Measurements from ENCODE around the gene ATG9A. TPM values are rescaled to one million over a fixed set of nuclear protein-coding genes. Genes with fewer than 3 reads are reported as not detected.

The ATG9A gene
- total RNA-seq, 5 donors from 2014 or later (not counting 1 experiment from before 2014, with no cell fraction given): 52.5 to 72.9 (median 57.6) TPM

DNA sequence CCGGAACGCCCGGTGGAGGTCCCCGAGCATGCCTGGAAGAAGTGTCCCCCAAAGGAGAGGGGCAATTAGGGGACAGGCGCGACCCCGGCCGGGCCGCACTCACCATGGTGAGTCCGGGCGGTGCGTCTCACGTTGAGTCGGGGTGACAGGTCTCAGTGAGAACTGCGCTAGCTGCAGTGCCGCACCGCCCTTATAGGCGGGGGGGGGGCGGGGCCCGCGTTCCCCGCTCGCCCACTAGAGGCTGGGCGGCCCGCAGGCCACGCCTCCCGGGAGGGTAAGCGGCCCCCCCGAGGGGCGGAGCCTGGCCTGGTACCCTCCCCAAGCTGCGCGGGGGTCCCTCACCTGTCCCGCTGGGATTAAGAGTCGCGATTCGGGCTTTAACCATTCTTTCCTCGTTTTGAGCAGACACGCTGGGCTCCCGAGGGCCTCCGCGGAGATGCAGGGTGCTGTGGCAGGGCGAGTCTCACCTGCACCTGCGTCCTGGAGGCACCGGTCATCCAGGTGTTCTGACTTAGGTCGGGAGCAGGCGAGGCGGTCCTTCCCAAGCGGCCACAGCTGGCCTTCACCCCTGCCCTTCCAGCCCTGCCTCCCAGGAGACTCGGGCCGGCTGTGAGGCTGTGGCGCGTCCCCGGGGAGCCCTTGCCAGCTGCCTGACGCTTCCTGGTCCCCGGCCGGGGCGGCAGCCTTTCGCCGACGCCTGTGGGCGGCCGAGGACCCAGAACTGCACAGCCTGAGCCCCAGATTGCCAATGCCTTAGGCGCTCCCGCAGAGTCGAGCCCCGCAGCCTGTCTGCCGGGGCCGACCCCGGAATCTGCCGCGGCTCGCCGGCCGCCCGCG, 24.5 kb upstream of the ATG9A start, which contains the start of gene TUBA4A:
TSS of gene TUBA4A (minus strand) at position 166 of the 837 bp plus-strand sequence. CDS start at position 106, 60 bp downstream.
- H3K36me3 ChIP-seq (ENCODE audit: control insufficient read depth in 2 of 2, extremely low read depth in 1 of 2, insufficient read depth in 1 of 2, low read length in 1 of 2): peaks cover 13 to 29% of the 10 kb centered on the region in 2 donors
- Mint-ChIP-seq H3K4me1 (peaks cover 47 to 48% (median 48%) of the 10 kb centered on the region in 3 donors), H3K4me3 (peak within 1 kb of the TSS; percentile 75 to 96 (median 83)), H3K27ac (peak within 1 kb of the TSS; percentile 98 to 99), H3K36me3 (peaks cover 30% of the 10 kb centered on the region), H3K9me3 (no peaks in the 10 kb centered on the region), H3K27me3 (no peaks in the 10 kb centered on the region)
- under 1% methylated on average over 75 of the region's 76 CpGs for WGBS (ENCODE audit: insufficient coverage)
- DNase-seq (peak; percentile 82 to 96 (median 89)), ATAC-seq (replicated peaks in 1 of 4) (peak; percentile 77 to 87 (median 78))
- H3K4me1 ChIP-seq (ENCODE audit: control insufficient read depth in 1 of 2, extremely low read depth in 1 of 2, insufficient read depth in 2 of 2, low read length in 2 of 2): peaks cover 25 to 47% of the 10 kb centered on the region in 2 experiments
- ChIA-PET POLR2A (interaction anchor here (0.6 to 2.7 kb wide), 13 partner anchors 9 to 858 kb away, joined by 3 to 32 read pairs (median 6); partner anchors contain the start of genes GLB1L (in 2 of the 2), STK16 (in 2 of the 2), ANKZF1 (in 1 of the 2) and ATG9A (in 1 of the 2)), CTCF (interaction anchor here (0.6 to 2.7 kb wide), 16 partner anchors 9 to 349 kb away, joined by 3 to 38 read pairs (median 6); partner anchors contain the start of genes ANKZF1 (in 1 of the 2), ATG9A (in 1 of the 2), CNPPD1 (in 1 of the 2) and DNAJB2 (in 1 of the 2))
- peak within 1 kb of the TSS; percentile 95 to 99 for H3K4me3 ChIP-seq (ENCODE audit: control insufficient read depth in 1 of 2, extremely low read depth in 1 of 2, low read length in 1 of 2)
- H3K27me3 ChIP-seq (replicated peaks in 1 of 2; ENCODE audit: control insufficient read depth in 2 of 2, extremely low read depth in 1 of 2, insufficient read depth in 2 of 2, low read length in 1 of 2): no peaks in the 10 kb centered on the region
- H3K9me3 ChIP-seq: no peaks in the 10 kb centered on the region
- H3K27ac ChIP-seq (ENCODE audit: low read length): peak within 1 kb of the TSS; percentile 94

DNA sequence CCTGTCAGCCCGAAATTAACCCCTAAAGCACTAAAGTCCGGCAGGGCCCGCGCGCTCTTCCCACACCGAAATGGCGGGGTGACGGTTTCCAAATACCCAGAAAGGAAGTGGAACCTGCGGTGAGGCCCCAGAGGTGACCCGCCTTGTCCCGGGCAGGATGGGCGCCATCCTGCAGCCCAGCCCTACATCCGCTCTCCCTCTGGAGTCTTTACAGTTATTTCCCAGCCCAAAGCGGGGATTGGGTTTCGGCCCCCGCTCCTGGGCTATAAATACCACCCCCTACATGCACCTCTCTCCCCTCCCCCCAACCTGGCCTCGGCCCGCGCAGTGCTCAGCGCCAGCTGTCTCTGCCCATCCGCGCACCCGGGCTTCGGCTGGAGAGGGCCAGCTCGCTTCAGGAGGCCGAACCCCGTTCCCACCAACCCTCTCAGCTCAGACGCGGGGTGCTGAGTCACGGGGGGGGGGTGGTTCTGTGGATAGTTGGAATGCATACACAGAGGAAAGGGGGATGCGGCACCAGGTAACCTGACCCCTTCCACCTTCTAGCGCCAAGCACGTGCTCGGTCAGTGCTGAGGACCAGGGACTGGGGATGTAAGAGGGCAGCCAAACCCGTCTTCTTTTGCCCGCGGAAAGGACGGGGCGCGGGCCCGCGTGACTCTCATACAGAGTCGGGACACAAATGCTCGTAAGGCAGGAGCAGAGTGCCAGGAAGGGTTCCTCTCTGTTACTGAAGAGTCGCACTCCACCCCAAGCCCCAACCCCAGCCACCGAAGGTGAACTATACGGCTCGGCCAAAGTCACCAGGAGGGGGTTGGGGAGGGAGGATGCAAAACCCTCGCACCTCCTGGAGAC, 23.7 kb upstream of the ATG9A start, which contains the start of gene TUBA4B:
TSS of gene TUBA4B (plus strand) at position 344 of the 853 bp plus-strand sequence. CDS start at position 509, 165 bp downstream.
- Histone ChIP-seq H3K27ac (ENCODE audit: low read length) (peak within 1 kb of the TSS; percentile 94), H3K9me3 (no peaks in the 10 kb centered on the region), H3K27me3 (replicated peaks in 1 of 2; ENCODE audit: control insufficient read depth in 2 of 2, extremely low read depth in 1 of 2, insufficient read depth in 2 of 2, low read length in 1 of 2) (no peaks in the 10 kb centered on the region), H3K4me3 (ENCODE audit: control insufficient read depth in 1 of 2, extremely low read depth in 1 of 2, low read length in 1 of 2) (peak within 1 kb of the TSS; percentile 95 to 99), H3K4me1 (ENCODE audit: control insufficient read depth in 1 of 2, extremely low read depth in 1 of 2, insufficient read depth in 2 of 2, low read length in 2 of 2) (peaks cover 33 to 55% of the 10 kb centered on the region in 2 experiments), H3K36me3 (ENCODE audit: control insufficient read depth in 2 of 2, extremely low read depth in 1 of 2, insufficient read depth in 1 of 2, low read length in 1 of 2) (peaks cover 15 to 38% of the 10 kb centered on the region in 2 donors)
- Mint-ChIP-seq H3K4me3 (peak within 1 kb of the TSS; percentile 75 to 96 (median 83)), H3K9me3 (no peaks in the 10 kb centered on the region), H3K27ac (peak within 1 kb of the TSS; percentile 98 to 99), H3K36me3 (peaks cover 37% of the 10 kb centered on the region), H3K27me3 (no peaks in the 10 kb centered on the region), H3K4me1 (peaks cover 56 to 57% (median 57%) of the 10 kb centered on the region in 3 donors)
- ATAC-seq (replicated peaks in 1 of 4): peak; percentile 28 to 38 (median 32)
- peak in 16 of 35 experiments; percentile 5 to 58 (median 27) for DNase-seq
- 0% methylated on average over 21 of the region's 49 CpGs for WGBS (ENCODE audit: insufficient coverage)
- ChIA-PET CTCF (interaction anchor here (0.6 to 2.5 kb wide), 9 partner anchors 24 to 350 kb away, joined by 3 to 38 read pairs (median 6); partner anchors contain the start of genes ANKZF1 (in 1 of the 2), ATG9A (in 1 of the 2), CNPPD1 (in 1 of the 2) and DNAJB2 (in 1 of the 2)), POLR2A (interaction anchor here (0.6 to 2.7 kb wide), 8 partner anchors 8 to 77 kb away, joined by 3 to 32 read pairs (median 4); partner anchors contain the start of genes GLB1L (in 2 of the 2), STK16 (in 2 of the 2), ABCB6 (in 1 of the 2) and ANKZF1 (in 1 of the 2))

DNA sequence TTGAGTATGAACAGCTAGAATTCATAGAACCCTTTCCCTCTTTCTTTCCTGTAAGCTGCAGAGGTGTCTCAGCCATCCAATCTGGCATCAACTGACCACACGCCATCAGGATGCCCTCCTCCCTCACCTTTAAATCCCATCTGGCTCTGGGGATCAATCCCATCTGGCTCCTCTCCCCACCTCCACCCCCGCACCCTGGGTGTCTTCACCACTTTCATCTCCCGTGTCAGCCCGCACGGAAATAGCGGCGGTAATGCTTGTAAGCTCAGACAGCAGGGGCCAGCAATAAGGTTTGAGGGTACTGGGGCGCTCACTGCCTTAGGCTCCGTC, 23.1 kb upstream of the ATG9A start:
- POLR2A ChIA-PET: interaction anchor here (0.6 to 2.7 kb wide), 7 partner anchors 7 to 75 kb away, joined by 3 to 32 read pairs (median 4); partner anchors contain the start of genes GLB1L (in 2 of the 2), STK16 (in 2 of the 2), ABCB6 (in 1 of the 2) and ANKZF1 (in 1 of the 2)
- Mint-ChIP-seq H3K36me3 (peaks cover 39% of the 10 kb centered on the region), H3K27ac (peak overlapping the region; percentile 98 to 99), H3K4me1 (peaks cover 62 to 63% (median 63%) of the 10 kb centered on the region in 3 donors), H3K27me3 (no peaks in the 10 kb centered on the region), H3K9me3 (no peaks in the 10 kb centered on the region), H3K4me3 (peak overlapping the region; percentile 75 to 96 (median 83))
- no peaks in the 10 kb centered on the region for H3K9me3 ChIP-seq
- ATAC-seq (replicated peaks in 1 of 4): peak in 2 of 4 experiments; percentile 3 to 4
- H3K27ac ChIP-seq (ENCODE audit: low read length): peak overlapping the region; percentile 94
- CTCF ChIA-PET: interaction anchor here (0.6 to 1.2 kb wide), 5 partner anchors 26 to 50 kb away, joined by 3 to 6 read pairs (median 4); no protein-coding TSS in a partner anchor
- H3K4me3 ChIP-seq (ENCODE audit: control insufficient read depth in 1 of 2, extremely low read depth in 1 of 2, low read length in 1 of 2): peak overlapping the region; percentile 95 to 99
- peak in 12 of 35 experiments; percentile 22 to 57 (median 28) for DNase-seq
- no peaks in the 10 kb centered on the region for H3K27me3 ChIP-seq (replicated peaks in 1 of 2; ENCODE audit: control insufficient read depth in 2 of 2, extremely low read depth in 1 of 2, insufficient read depth in 2 of 2, low read length in 1 of 2)
- peaks cover 36 to 61% of the 10 kb centered on the region in 2 experiments for H3K4me1 ChIP-seq (ENCODE audit: control insufficient read depth in 1 of 2, extremely low read depth in 1 of 2, insufficient read depth in 2 of 2, low read length in 2 of 2)
- peaks cover 15 to 41% of the 10 kb centered on the region in 2 donors for H3K36me3 ChIP-seq (ENCODE audit: control insufficient read depth in 2 of 2, extremely low read depth in 1 of 2, insufficient read depth in 1 of 2, low read length in 1 of 2)
- 4% methylated on average over 9 of the region's 9 CpGs for WGBS (ENCODE audit: insufficient coverage)

DNA sequence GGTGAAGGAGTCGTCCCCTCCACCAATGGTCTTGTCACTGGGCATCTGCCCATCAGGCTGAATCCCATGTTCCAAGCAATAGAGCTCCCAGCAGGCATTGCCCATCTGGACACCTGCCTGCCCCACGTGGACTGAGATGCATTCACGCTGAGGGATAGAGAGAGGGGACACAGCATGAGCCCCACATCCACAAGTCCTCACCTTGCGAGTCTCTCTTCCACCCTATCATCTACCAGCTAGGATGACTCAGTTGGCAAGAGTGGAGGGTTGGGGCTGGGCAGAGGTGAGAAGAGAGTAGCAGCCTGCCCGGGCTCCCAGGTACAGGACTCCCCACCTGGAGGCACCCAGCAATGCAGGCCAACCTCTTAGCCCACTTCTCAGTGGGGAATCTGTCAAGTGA, 22.6 kb upstream of the ATG9A start:
- DNase-seq (peak in 4 of 35 experiments; percentile 29 to 40 (median 36)), ATAC-seq (replicated peaks in 1 of 4) (no peak)
- peak overlapping the region; percentile 98 to 99 for H3K27ac Mint-ChIP-seq
- Histone ChIP-seq H3K4me1 (ENCODE audit: control insufficient read depth in 1 of 2, extremely low read depth in 1 of 2, insufficient read depth in 2 of 2, low read length in 2 of 2) (peaks cover 38 to 66% of the 10 kb centered on the region in 2 experiments), H3K4me3 (ENCODE audit: control insufficient read depth in 1 of 2, extremely low read depth in 1 of 2, low read length in 1 of 2) (peak overlapping the region; percentile 95 to 99), H3K36me3 (ENCODE audit: control insufficient read depth in 2 of 2, extremely low read depth in 1 of 2, insufficient read depth in 1 of 2, low read length in 1 of 2) (peaks cover 15 to 41% of the 10 kb centered on the region in 2 donors), H3K27me3 (replicated peaks in 1 of 2; ENCODE audit: control insufficient read depth in 2 of 2, extremely low read depth in 1 of 2, insufficient read depth in 2 of 2, low read length in 1 of 2) (no peaks in the 10 kb centered on the region), H3K27ac (ENCODE audit: low read length) (peak overlapping the region; percentile 94), H3K9me3 (no peaks in the 10 kb centered on the region)
- no peaks in the 10 kb centered on the region for H3K9me3 Mint-ChIP-seq
- WGBS (ENCODE audit: insufficient coverage): no CpG with 5 or more reads among the region's 5 CpGs
- ChIA-PET POLR2A (interaction anchor here (0.6 to 1.7 kb wide), 5 partner anchors 10 to 966 kb away, joined by 3 to 9 read pairs (median 4); partner anchors contain the start of genes ANKZF1 (in 1 of the 2) and ATG9A (in 1 of the 2)), CTCF (interaction anchor here (0.6 to 1.2 kb wide), 4 partner anchors 26 to 50 kb away, joined by 3 to 4 read pairs (median 4); partner anchors contain the start of gene DNAJB2 (in 1 of the 2))
- H3K36me3 Mint-ChIP-seq: peaks cover 39% of the 10 kb centered on the region
- peaks cover 66 to 67% (median 67%) of the 10 kb centered on the region in 3 donors for H3K4me1 Mint-ChIP-seq
- H3K27me3 Mint-ChIP-seq: no peaks in the 10 kb centered on the region
- H3K4me3 Mint-ChIP-seq: peak overlapping the region; percentile 75 to 96 (median 83)

DNA sequence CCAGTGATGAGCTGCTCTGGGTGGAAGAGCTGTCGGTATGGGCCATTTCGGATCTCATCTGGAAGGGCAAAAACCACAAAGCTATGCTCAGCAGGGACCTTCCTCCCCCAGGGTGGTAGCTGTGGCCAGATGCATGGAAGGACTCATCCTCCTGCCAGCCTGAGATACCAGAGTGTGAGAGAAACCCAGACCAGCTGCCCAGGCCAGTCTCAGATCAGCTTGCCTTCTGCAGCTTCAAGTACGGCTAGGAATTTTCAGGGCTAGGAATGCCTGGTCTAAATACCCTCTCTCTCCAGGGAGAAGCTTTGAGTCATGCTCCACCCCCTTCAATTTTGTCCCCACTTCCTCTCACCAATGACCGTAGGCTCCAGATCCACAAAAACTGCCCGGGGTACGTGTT, 22.2 kb upstream of the ATG9A start:
- ChIA-PET POLR2A (interaction anchor here (0.6 to 1.7 kb wide), 6 partner anchors 10 to 965 kb away, joined by 3 to 9 read pairs (median 4); partner anchors contain the start of genes ANKZF1 (in 1 of the 2) and ATG9A (in 1 of the 2)), CTCF (interaction anchor here (0.8 to 1.2 kb wide), 3 partner anchors 26 to 40 kb away, joined by 3 to 4 read pairs (median 3); partner anchors contain the start of gene DNAJB2 (in 1 of the 2))
- H3K9me3 ChIP-seq: no peaks in the 10 kb centered on the region
- Mint-ChIP-seq H3K4me3 (peak overlapping the region; percentile 75 to 96 (median 83)), H3K9me3 (no peaks in the 10 kb centered on the region), H3K27ac (peak overlapping the region; percentile 98 to 99), H3K4me1 (peaks cover 70 to 72% (median 72%) of the 10 kb centered on the region in 3 donors), H3K36me3 (peaks cover 39% of the 10 kb centered on the region), H3K27me3 (no peaks in the 10 kb centered on the region)
- 71% methylated on average over 1 of the region's 6 CpGs for WGBS (ENCODE audit: insufficient coverage)
- H3K27ac ChIP-seq (ENCODE audit: low read length): peak overlapping the region; percentile 94
- DNase-seq (no peak), ATAC-seq (replicated peaks in 1 of 4) (no peak)
- peak overlapping the region; percentile 95 to 99 for H3K4me3 ChIP-seq (ENCODE audit: control insufficient read depth in 1 of 2, extremely low read depth in 1 of 2, low read length in 1 of 2)
- peaks cover 43 to 70% of the 10 kb centered on the region in 2 experiments for H3K4me1 ChIP-seq (ENCODE audit: control insufficient read depth in 1 of 2, extremely low read depth in 1 of 2, insufficient read depth in 2 of 2, low read length in 2 of 2)
- H3K27me3 ChIP-seq (replicated peaks in 1 of 2; ENCODE audit: control insufficient read depth in 2 of 2, extremely low read depth in 1 of 2, insufficient read depth in 2 of 2, low read length in 1 of 2): no peaks in the 10 kb centered on the region
- peaks cover 15 to 41% of the 10 kb centered on the region in 2 donors for H3K36me3 ChIP-seq (ENCODE audit: control insufficient read depth in 2 of 2, extremely low read depth in 1 of 2, insufficient read depth in 1 of 2, low read length in 1 of 2)

Measured in T-cell (primary cell).